ENCODE results near the gene ADPRHL1.
"Not testable (repeated sequence)": the region's sequence is repeated elsewhere in the genome, so short reads cannot be mapped to it uniquely, and the experiment has no call there.

The ADPRHL1 gene

GRCh38 chr13:113373811-113374485, 79.3 kb downstream of the ADPRHL1 start:
- DNase-seq (ENCODE audit: low read depth, low spot score), result no peak

DNA sequence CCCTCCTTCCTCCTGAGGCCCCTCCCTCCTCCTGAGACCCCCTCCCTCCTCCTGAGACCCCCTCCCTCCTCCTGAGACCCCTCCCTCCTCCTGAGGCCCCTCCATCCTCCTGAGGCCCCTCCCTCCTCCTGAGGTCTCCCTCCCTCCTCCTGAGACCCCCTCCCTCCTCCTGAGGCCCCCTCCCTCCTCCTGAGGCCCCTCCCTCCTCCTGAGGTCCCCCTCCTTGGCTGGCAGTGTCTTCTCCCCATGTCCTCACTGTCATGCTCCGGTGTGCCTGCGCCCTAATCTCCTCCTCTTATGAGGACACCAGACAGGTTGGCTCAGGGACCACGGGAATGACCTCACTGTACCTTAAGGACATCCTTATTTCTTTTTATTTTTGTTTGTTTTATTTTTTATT, 81.6 kb downstream of the ADPRHL1 start:
- DNase-seq (ENCODE audit: low read depth, low spot score), result not testable (repeated sequence)

GRCh38 chr13:113371061-113371460, 82.2 kb downstream of the ADPRHL1 start:
- DNase-seq (ENCODE audit: low read depth, low spot score), result no peak

DNA sequence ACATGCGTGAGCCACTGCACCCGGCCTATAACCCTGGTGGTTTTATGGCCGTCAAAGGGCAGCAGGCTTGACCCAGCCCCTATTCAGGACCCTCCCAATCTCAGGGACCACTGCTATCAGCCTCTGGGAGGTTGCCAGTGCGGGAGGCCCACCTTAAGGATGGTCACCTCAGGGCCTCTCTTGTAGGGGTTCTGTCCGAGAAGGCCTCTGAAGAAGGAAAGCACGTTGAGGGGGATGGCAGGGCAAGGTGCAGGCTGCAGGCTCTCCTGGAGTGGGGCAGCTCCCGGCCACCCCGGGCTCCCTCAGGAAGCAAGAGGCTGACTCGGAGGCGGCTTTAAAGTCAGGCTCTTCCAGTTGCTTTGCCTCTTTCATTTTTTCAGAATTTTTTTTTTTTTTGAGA, 83.4 kb downstream of the ADPRHL1 start:
- no peak for DNase-seq (ENCODE audit: low read depth, low spot score)

DNA sequence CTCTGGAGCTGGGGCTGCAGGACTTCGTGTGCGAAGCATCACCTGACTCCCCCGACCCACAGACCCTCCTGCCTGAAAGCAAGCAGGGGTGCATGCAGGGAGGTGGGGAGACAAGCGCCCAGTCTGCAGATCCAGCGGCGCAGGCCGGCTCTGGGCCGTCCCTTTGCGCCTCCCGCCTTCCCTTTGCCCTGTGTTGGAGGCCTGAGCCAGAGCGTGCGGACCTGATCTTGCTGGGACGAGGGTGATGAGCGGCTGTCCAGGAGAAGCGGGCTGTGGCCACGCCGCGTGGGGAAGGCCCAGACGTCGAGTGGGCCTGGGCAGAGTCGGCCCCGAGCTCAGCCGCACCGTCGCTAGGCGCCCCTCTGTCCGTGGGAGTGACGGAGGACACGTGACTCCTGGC, 84.1 kb downstream of the ADPRHL1 start:
- DNase-seq (ENCODE audit: low read depth, low spot score), result no peak

GRCh38 chr13:113368353-113368752, 84.9 kb downstream of the ADPRHL1 start:
- not testable (repeated sequence) for DNase-seq (ENCODE audit: low read depth, low spot score)

- DNase-seq (ENCODE audit: low read depth, low spot score), result no peak
Measured at GRCh38 chr13:113367771-113368170, 85.5 kb downstream of the ADPRHL1 start.

DNA sequence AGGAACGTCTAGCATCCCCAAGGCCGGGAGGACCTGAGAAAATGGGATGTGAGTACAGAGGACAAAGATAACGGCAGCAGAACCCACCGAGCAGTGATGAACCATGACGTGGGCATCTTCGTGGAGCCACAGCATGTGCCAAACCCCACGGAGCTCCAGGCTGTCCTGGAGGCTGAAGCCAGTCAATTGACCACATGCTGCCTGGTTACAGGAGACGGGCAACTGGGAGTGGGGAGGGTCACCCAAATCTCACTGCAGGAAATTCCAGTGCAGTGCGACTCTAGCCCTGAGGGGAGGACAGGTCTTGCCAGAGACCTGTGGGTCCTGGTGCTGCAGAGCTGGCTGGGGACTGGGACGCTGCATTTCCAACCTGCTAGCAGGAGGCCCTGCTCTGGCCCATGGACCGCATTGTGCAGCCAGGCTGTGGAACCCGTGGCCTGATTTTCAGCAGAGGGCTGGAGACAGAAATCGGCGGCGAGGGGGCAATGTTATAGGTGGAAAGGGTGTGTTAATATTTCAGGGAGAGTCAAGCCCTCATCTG, 86.2 kb downstream of the ADPRHL1 start:
- DNase-seq (ENCODE audit: low read depth, low spot score), result no peak

- no peak for DNase-seq (ENCODE audit: low read depth, low spot score)
Measured at GRCh38 chr13:113365971-113366588, 87.2 kb downstream of the ADPRHL1 start.

DNA sequence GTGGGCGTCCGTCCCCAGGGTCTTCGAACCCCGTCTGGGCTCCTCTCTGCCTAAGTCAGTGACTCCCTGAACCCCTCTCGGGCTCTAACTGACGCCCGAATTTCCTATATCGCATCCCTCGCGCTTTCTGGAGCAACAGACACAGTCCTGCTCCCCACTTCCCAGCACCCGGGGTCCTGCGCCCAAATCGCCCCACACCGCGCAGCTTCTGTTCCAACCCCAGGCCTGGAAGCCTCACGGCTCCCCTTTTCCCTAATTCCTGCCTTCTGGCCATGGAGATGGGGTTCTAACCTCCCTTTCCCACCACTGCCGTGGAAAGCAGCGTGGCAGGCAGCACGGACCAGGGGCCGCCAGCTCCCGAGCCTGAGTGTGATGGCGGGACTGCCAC, 87.7 kb downstream of the ADPRHL1 start:
- DNase-seq (ENCODE audit: low read depth, low spot score), result no peak

- no peak for DNase-seq (ENCODE audit: low read depth, low spot score)
Measured at GRCh38 chr13:113364901-113365582, 88.2 kb downstream of the ADPRHL1 start.

DNA sequence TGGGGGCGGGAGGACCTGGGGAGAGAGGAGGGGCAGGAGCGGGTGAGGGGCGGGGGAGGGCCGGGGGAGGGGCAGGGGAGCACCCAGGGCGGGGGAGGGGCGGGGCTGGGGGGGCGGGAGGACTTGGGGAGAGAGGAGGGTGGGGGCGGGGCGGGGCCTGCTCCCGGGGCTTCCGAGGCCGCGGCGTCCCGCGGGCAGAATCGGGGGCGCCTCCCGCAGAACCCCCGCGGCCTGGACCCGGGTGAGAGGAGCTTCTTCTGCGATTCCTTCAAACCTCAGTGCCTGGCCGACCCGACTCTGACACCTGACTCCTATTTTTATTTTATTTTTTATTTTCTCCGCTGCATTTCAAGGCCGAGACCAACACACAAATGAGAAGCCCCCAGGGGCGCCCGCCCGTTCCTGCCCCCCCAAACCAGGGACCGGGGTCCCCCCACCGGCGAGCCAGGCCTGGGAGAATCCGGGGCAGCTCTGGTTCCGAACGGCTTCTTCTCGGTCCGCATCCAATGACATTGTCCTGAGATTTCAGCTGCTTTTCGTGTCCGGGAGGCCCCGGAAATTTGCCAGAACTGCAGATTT, 88.9 kb downstream of the ADPRHL1 start:
- DNase-seq (ENCODE audit: low read depth, low spot score), result no peak

DNA sequence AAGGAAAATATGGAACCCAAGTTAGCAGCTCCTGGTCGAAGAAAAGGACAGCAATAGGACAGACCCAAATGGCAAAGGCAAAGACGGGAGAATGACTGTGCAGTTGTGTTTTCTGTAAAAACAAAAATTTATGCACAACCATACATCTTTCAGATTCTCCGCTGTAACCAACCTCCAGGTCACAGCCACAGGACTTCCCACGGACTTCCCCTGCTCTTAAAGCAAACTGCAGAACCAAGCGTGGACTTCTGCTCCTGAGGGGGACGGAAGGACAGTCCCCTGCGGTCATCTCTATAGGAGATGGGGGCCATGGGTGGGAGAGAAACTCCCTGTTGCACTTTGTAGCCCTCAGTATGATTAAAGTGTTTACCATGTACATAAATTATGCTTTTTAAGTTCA, 91.9 kb downstream of the ADPRHL1 start:
- no peak for DNase-seq (ENCODE audit: low read depth, low spot score)

GRCh38 chr13:113360446-113360845, 92.8 kb downstream of the ADPRHL1 start:
- no peak for DNase-seq (ENCODE audit: low read depth, low spot score)

GRCh38 chr13:113359571-113359970, 93.7 kb downstream of the ADPRHL1 start:
- no peak for DNase-seq (ENCODE audit: low read depth, low spot score)

GRCh38 chr13:113358653-113359190, 94.6 kb downstream of the ADPRHL1 start:
- no peak for DNase-seq (ENCODE audit: low read depth, low spot score)

DNA sequence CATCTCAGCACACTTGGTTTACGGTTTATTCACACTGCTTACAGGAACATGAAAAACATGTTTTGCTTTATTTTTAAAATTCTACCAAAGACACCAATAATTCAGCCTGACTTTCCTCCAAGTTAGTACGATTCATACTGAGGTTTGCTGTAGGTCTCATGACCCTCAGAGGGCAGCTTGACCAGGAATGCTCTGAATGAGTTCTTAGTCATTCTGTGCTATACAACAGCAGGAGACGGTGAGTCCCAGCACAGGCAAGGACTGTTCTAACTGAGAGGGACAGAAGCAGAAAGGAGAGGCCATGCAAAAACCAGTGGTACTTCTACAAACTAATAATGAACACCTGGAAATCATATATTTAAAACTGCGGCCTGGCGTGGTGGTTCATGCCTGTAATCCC, 95.8 kb downstream of the ADPRHL1 start:
- DNase-seq (ENCODE audit: low read depth, low spot score), result no peak

- DNase-seq (ENCODE audit: low read depth, low spot score), result no peak
Measured at GRCh38 chr13:113356596-113356995, 96.7 kb downstream of the ADPRHL1 start.

DNA sequence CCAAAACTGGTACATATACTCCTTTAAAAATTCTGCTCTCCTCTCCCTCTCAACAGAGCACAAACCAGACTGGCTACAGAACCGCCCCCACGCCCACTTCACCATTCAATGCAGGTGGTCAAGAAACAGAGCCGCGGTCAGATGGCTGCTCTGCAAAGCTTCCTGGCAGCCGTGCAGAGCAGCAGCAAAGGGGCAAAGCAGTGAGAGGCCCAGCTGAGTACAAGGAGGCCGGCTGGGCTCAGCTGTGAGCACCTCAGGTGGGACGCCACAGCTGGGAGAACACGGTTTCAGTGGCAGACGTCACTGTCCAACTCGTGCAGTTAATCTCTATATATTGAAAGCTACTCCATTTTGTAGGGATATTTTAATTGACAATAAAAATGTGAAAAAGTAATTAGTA, 97.7 kb downstream of the ADPRHL1 start:
- no peak for DNase-seq (ENCODE audit: low read depth, low spot score)

DNA sequence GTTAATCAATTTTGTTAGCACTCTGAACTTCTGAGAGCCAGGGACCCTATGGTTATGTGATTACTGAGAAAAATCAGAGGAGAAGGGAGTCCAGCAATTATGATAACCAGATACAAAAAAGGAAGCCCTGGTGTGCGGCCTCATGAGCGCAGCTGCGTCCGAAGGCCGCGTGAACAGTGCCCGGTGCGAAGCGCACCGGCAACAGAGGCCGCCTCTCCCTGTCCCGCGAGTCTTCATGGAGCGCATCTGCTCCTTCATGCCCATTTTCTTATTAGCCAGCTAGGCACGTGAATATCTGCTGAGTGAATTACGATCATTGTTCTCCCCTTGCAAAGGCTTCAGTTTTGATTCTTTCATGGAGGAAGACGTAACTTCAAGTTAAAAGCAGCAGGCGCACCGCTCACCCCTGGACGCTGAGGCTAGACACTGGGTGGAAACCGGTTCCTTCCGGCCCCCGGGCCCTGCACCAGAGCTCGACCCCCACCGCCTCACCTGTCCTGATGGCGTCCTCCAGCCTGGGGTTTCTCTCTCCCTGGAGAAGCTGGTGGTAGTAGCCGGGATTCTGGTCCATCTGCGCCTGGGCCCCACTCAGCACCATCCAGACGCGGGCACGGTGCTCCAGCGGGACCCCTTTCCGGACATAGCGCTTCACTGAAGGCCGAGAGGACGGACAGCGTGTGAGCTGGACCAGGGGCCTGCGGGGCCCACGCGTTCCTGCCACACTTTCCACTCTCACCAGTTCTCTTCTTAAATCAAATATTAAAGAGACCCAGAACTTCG, 98.3 kb downstream of the ADPRHL1 start:
- no peak for DNase-seq (ENCODE audit: low read depth, low spot score)

GRCh38 chr13:113353254-113353653, 100.0 kb downstream of the ADPRHL1 start:
- DNase-seq (ENCODE audit: low read depth, low spot score), result no peak
